Measurements from ENCODE around the gene SHISA6. TPM values are rescaled to one million over a fixed set of nuclear protein-coding genes. Genes with fewer than 3 reads are reported as not detected.

The SHISA6 gene
- total RNA-seq, 2 donors from 2014 or later: under 0.01 to 0.52 TPM

DNA sequence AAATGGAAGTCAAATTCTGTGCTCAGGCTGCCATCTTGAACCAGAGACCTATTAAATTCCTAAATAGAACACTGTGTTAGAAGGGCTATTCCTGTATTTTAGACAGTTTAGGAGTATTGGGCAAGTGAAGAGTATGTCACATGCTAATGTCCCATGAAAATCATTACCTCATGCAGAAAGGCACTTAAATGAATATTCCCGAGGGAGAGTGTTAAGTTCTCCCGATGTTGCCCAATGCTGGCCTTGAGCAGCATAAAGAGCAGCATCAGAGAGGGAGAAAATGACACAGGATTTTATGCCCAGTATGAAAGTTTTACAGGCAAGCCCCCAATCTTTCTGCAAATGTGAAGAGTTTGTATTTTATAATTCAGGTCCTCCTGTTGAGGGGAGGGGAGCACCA, 28.2 kb upstream of the SHISA6 start:
- WGBS, 2 donors: 67 to 75% methylated on average over 2 of the region's 2 CpGs
- H3K36me3 ChIP-seq (replicated peaks in 1 of 2; ENCODE audit: insufficient read depth in 1 of 2, low read depth in 2 of 2): no peaks in the 10 kb centered on the region
- no peak overlapping the region for H3K27ac ChIP-seq
- no peaks in the 10 kb centered on the region for H3K9me3 ChIP-seq
- no peaks in the 10 kb centered on the region for H3K27me3 ChIP-seq
- no peak for TF ChIP-seq CTCF (IDR thresholded peaks at IDR 0.05)
- H3K4me3 ChIP-seq: no peak overlapping the region
- intact Hi-C loops (cut with DNase I): no loop called here
- H3K4me1 ChIP-seq: no peaks in the 10 kb centered on the region
- ATAC-seq (no peak), DNase-seq (no peak)

DNA sequence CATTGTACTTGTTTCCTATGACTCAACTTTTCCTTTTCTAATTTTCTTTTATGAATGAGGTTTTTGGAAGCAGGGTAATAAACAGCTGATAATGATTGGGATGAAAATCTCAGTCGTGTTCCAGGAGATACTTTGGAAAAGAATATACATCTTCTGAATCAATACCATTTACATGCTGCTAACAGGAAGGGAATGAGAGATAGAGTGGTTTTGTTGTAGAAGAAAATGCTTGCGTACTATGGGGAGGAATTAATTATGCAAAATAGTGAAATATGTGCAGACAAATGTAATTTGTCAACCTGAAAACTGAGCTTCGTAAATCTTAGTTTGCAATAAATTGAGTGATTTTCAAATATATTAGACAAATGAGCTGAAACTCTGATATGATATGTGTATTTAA, 24.0 kb upstream of the SHISA6 start:
- intact Hi-C loops (cut with DNase I): no loop called here
- ATAC-seq: no peak

GRCh38 chr17:11221196-11221595, 19.8 kb upstream of the SHISA6 start:
- TF ChIP-seq CTCF (IDR thresholded peaks at IDR 0.05) (no peak), POLR2A (IDR thresholded peaks at IDR 0.05) (no peak)
- Histone ChIP-seq H3K4me3 (no peak overlapping the region), H3K9me3 (no peaks in the 10 kb centered on the region), H3K4me1 (no peaks in the 10 kb centered on the region), H3K27me3 (no peaks in the 10 kb centered on the region), H3K27ac (no peak overlapping the region), H3K36me3 (replicated peaks in 1 of 2; ENCODE audit: insufficient read depth in 1 of 2, low read depth in 2 of 2) (no peaks in the 10 kb centered on the region)
- DNase-seq (no peak), ATAC-seq (no peak)
- intact Hi-C loops (cut with DNase I): no loop called here
- 73 to 81% methylated on average over 4 of the region's 4 CpGs for WGBS, 2 donors

More for the DNA sequence above, 24.0 kb upstream of the SHISA6 start:
- no peaks in the 10 kb centered on the region for H3K9me3 ChIP-seq
- TF ChIP-seq CTCF (IDR thresholded peaks at IDR 0.05) (no peak), POLR2A (IDR thresholded peaks at IDR 0.05) (no peak)
- no peaks in the 10 kb centered on the region for H3K4me1 ChIP-seq
- H3K36me3 ChIP-seq (replicated peaks in 1 of 2; ENCODE audit: insufficient read depth in 1 of 2, low read depth in 2 of 2): no peaks in the 10 kb centered on the region
- H3K27me3 ChIP-seq: no peaks in the 10 kb centered on the region
- DNase-seq: no peak
- WGBS, 2 donors: 61 to 63% methylated on average over 3 of the region's 3 CpGs
- no peak overlapping the region for H3K4me3 ChIP-seq
- no peak overlapping the region for H3K27ac ChIP-seq

DNA sequence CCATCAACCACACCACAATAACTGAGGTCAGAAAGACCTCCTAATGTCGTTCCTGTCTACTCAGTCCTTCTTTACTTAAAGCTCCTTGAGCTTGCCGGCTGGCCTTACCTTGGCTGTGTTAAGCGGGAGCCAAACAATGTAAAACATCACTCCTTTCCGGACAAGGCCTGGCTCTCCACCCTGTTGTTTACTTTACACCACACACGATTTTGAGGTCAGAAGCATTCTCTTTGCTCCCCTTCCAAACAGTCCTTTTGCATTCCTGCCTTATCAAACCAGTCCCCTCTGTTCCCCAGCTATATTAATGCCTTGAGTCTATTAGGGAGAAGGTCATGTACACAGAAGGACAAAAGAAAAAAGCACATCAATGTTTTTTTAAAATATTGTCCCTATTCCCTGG, 19.3 kb upstream of the SHISA6 start:
- Histone ChIP-seq H3K9me3 (no peaks in the 10 kb centered on the region), H3K4me1 (no peaks in the 10 kb centered on the region), H3K27ac (no peak overlapping the region), H3K4me3 (no peak overlapping the region), H3K36me3 (replicated peaks in 1 of 2; ENCODE audit: insufficient read depth in 1 of 2, low read depth in 2 of 2) (no peaks in the 10 kb centered on the region), H3K27me3 (no peaks in the 10 kb centered on the region)
- no peak for DNase-seq
- no peak for TF ChIP-seq POLR2A (IDR thresholded peaks at IDR 0.05)
- TF ChIP-seq CTCF (IDR thresholded peaks at IDR 0.05): no peak
- ATAC-seq: no peak
- intact Hi-C loops (cut with DNase I): no loop called here
- WGBS, 2 donors: 19 to 20% methylated on average over 5 of the region's 5 CpGs

DNA sequence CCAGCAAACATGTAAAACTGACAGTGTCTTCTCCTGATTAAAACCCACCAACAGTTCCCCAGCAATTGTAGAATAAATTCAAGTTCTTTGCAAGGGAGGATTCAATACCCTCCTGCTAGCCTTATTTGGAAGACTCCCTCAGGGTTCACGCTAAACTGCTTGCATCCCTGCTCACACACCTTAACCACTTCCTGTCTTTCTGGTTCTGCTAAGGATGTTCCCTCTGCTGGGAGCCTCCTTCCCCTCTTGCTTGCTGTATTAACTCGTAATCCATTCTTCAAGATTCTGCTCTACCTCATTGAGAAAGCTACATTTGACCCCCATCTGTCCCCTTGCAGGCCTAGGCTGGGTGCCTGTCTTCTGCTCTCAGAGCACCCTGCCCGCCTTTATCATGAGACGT, 2.3 kb upstream of the SHISA6 start:
- H3K27me3 ChIP-seq: peaks cover 0 to 13% of the 10 kb centered on the region in 2 donors

More for the DNA sequence above, 2.3 kb upstream of the SHISA6 start:
- Histone ChIP-seq H3K27ac (no peak overlapping the region), H3K4me1 (peaks cover 13% of the 10 kb centered on the region), H3K9me3 (no peaks in the 10 kb centered on the region), H3K4me3 (no peak overlapping the region), H3K36me3 (replicated peaks in 1 of 2; ENCODE audit: insufficient read depth in 1 of 2, low read depth in 2 of 2) (no peaks in the 10 kb centered on the region)
- no peak for DNase-seq
- intact Hi-C loops (cut with DNase I): no loop called here
- 15 to 35% methylated on average over 4 of the region's 4 CpGs for WGBS, 2 donors
- no peak for TF ChIP-seq POLR2A (IDR thresholded peaks at IDR 0.05)
- no peak for TF ChIP-seq CTCF (IDR thresholded peaks at IDR 0.05)
- no peak for ATAC-seq
